ENCODE data around the gene PZP. TPM values are rescaled to one million over a fixed set of nuclear protein-coding genes. Genes with fewer than 3 reads are reported as not detected.

PZP gene
- total RNA-seq, 2 donors from 2014 or later = not detected

- Histone ChIP-seq H3K4me1 (no peaks in the 10 kb centered on the region), H3K9me3 (no peaks in the 10 kb centered on the region), H3K27me3 (no peaks in the 10 kb centered on the region), H3K27ac (no peak overlapping the region), H3K4me3 (no peak overlapping the region), H3K36me3 (replicated peaks in 1 of 2; ENCODE audit: insufficient read depth in 1 of 2, low read depth in 2 of 2) (no peaks in the 10 kb centered on the region)
- ATAC-seq (no peak), DNase-seq (no peak)
- intact Hi-C loops (cut with DNase I) = no loop called here
- TF ChIP-seq, protein P1, sequence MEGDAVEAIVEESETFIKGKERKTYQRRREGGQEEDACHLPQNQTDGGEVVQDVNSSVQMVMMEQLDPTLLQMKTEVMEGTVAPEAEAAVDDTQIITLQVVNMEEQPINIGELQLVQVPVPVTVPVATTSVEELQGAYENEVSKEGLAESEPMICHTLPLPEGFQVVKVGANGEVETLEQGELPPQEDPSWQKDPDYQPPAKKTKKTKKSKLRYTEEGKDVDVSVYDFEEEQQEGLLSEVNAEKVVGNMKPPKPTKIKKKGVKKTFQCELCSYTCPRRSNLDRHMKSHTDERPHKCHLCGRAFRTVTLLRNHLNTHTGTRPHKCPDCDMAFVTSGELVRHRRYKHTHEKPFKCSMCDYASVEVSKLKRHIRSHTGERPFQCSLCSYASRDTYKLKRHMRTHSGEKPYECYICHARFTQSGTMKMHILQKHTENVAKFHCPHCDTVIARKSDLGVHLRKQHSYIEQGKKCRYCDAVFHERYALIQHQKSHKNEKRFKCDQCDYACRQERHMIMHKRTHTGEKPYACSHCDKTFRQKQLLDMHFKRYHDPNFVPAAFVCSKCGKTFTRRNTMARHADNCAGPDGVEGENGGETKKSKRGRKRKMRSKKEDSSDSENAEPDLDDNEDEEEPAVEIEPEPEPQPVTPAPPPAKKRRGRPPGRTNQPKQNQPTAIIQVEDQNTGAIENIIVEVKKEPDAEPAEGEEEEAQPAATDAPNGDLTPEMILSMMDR (IDR thresholded peaks at IDR 0.05) = no peak
- no peak for TF ChIP-seq POLR2A (IDR thresholded peaks at IDR 0.05)
- 95 to 98% methylated on average over 3 of the region's 3 CpGs for WGBS, 2 donors
Measured at GRCh38 chr12:9109737-9110491, 98.3 kb downstream of the PZP start.

- intact Hi-C loops (cut with DNase I) = no loop called here
- no peak for ATAC-seq
Measured at GRCh38 chr12:9109213-9109522, 99.0 kb downstream of the PZP start.

GRCh38 chr12:9108504-9109212 is 99.5 kb downstream of the PZP start:
- DNase-seq = no peak
- H3K36me3 ChIP-seq (replicated peaks in 1 of 2; ENCODE audit: insufficient read depth in 1 of 2, low read depth in 2 of 2) = no peaks in the 10 kb centered on the region
- H3K27me3 ChIP-seq = no peaks in the 10 kb centered on the region
- no peak overlapping the region for H3K27ac ChIP-seq
- intact Hi-C loops (cut with DNase I) = no loop called here
- WGBS, 2 donors = 61 to 67% methylated on average over 5 of the region's 5 CpGs
- no peak for TF ChIP-seq POLR2A (IDR thresholded peaks at IDR 0.05)
- TF ChIP-seq, protein P1 (IDR thresholded peaks at IDR 0.05) = no peak
- no peak overlapping the region for H3K4me3 ChIP-seq
- H3K9me3 ChIP-seq = no peaks in the 10 kb centered on the region
- no peaks in the 10 kb centered on the region for H3K4me1 ChIP-seq
- no peak for ATAC-seq

More at GRCh38 chr12:9109213-9109522, 99.0 kb downstream of the PZP start:
- Histone ChIP-seq H3K27me3 (no peaks in the 10 kb centered on the region), H3K4me3 (no peak overlapping the region), H3K36me3 (replicated peaks in 1 of 2; ENCODE audit: insufficient read depth in 1 of 2, low read depth in 2 of 2) (no peaks in the 10 kb centered on the region), H3K27ac (no peak overlapping the region), H3K9me3 (no peaks in the 10 kb centered on the region), H3K4me1 (no peaks in the 10 kb centered on the region)
- TF ChIP-seq, protein P1 (IDR thresholded peaks at IDR 0.05) = no peak
- no peak for TF ChIP-seq POLR2A (IDR thresholded peaks at IDR 0.05)
- WGBS, 2 donors = 73 to 94% methylated on average over 1 of the region's 1 CpG
- DNase-seq = no peak

- no peak overlapping the region for H3K27ac ChIP-seq
- ATAC-seq = no peak
Measured at GRCh38 chr12:9107542-9107873, 100.7 kb downstream of the PZP start.

More at GRCh38 chr12:9107542-9107873, 100.7 kb downstream of the PZP start:
- Histone ChIP-seq H3K9me3 (no peaks in the 10 kb centered on the region), H3K27me3 (no peaks in the 10 kb centered on the region), H3K4me3 (no peak overlapping the region), H3K4me1 (no peaks in the 10 kb centered on the region), H3K36me3 (replicated peaks in 1 of 2; ENCODE audit: insufficient read depth in 1 of 2, low read depth in 2 of 2) (no peaks in the 10 kb centered on the region)
- no peak for DNase-seq
- intact Hi-C loops (cut with DNase I) = no loop called here
- no peak for TF ChIP-seq POLR2A (IDR thresholded peaks at IDR 0.05)
- TF ChIP-seq, protein P1 (IDR thresholded peaks at IDR 0.05) = no peak
- 91 to 96% methylated on average over 3 of the region's 3 CpGs for WGBS, 2 donors

All from body of pancreas (tissue), 4 donors.